Neural progenitor cell (in vitro differentiated cells): ENCODE data around the gene MED9.
"Not testable (repeated sequence)": the region's sequence is repeated elsewhere in the genome, so short reads cannot be mapped to it uniquely, and the experiment has no call there.

Experiments used
- EZH2 ChIP-seq: fragments of 200-600 bp; sonication (generic); IDR thresholded peaks from 2 replicates; pipeline ENCODE4 v1.6.1; 2017; ENCODE audit warnings: antibody characterized with exemption, mild to moderate bottlenecking, moderate library complexity
- EZH2phosphoT487 ChIP-seq: fragments of 200-600 bp; sonication (generic); IDR thresholded peaks from 2 replicates; pipeline ENCODE4 v1.6.1; 2017; ENCODE audit warnings: antibody characterized with exemption
- TF ChIP-seq, protein P1 (sequence below): fragments of 200-600 bp; sonication (generic); IDR thresholded peaks from 2 replicates; pipeline ENCODE4 v1.5.1; 2017; ENCODE audit warnings: antibody characterized with exemption, mild to moderate bottlenecking

- TF ChIP-seq, protein P1, sequence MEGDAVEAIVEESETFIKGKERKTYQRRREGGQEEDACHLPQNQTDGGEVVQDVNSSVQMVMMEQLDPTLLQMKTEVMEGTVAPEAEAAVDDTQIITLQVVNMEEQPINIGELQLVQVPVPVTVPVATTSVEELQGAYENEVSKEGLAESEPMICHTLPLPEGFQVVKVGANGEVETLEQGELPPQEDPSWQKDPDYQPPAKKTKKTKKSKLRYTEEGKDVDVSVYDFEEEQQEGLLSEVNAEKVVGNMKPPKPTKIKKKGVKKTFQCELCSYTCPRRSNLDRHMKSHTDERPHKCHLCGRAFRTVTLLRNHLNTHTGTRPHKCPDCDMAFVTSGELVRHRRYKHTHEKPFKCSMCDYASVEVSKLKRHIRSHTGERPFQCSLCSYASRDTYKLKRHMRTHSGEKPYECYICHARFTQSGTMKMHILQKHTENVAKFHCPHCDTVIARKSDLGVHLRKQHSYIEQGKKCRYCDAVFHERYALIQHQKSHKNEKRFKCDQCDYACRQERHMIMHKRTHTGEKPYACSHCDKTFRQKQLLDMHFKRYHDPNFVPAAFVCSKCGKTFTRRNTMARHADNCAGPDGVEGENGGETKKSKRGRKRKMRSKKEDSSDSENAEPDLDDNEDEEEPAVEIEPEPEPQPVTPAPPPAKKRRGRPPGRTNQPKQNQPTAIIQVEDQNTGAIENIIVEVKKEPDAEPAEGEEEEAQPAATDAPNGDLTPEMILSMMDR = not testable (repeated sequence)
- not testable (repeated sequence) for TF ChIP-seq EZH2, EZH2phosphoT487
Measured at GRCh38 chr17:17430924-17431323, 45.9 kb upstream of the MED9 start.
